LNCaP clone FGC (cell line): ENCODE results near the gene NMT2.
A peak's percentile ranks its signal among the peaks of the same experiment; 100 is the strongest.

Experiments
- DNase-seq: peaks from one replicate; pipeline ENCODE4 v3.0.0-alpha.2; 2011; ENCODE audit warnings: low read depth
- H3K4me3 ChIP-seq: 2 replicates; pipeline ENCODE4 v1.5.1; 2011; ENCODE audit warnings: mild to moderate bottlenecking, low read depth, low read length, control low read depth
- TF ChIP-seq, protein P1 (sequence below): IDR thresholded peaks from 2 replicates; pipeline ENCODE4 v1.5.1; 2012; ENCODE audit warnings: mild to moderate bottlenecking; ENCODE audit not compliant: control insufficient read depth, insufficient read depth; ENCODE audit errors: extremely low read depth

The NMT2 gene

DNA sequence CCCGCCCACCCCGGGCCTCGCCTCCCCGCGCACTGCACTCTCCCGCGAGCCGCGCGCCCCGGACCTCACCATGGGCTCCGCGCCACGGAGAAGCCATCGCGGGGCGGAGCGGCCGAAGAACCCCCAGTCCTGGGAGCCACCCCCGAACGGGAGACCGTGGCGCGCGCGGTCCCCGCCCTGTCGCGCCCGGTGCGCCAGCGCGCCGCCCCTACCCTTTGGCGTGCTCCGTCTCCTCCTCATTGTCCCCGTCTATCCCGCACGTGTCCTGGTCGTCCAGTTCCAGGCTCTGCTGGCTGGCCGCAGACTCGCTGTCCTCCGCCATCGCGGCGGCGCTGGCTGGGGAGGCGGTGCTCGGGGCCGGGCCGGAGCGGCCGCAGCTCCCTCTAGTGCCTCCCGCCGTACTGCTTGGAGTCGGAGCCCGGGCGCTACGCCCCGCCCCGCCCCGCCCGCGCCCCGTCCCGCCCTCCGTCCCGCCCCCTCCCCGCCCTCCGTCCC is at the start of gene NMT2:
NMT2 (minus strand) TSS at position 403 of the 495 bp plus-strand sequence; CDS start at position 322, 81 bp downstream.
- TF ChIP-seq, protein P1, sequence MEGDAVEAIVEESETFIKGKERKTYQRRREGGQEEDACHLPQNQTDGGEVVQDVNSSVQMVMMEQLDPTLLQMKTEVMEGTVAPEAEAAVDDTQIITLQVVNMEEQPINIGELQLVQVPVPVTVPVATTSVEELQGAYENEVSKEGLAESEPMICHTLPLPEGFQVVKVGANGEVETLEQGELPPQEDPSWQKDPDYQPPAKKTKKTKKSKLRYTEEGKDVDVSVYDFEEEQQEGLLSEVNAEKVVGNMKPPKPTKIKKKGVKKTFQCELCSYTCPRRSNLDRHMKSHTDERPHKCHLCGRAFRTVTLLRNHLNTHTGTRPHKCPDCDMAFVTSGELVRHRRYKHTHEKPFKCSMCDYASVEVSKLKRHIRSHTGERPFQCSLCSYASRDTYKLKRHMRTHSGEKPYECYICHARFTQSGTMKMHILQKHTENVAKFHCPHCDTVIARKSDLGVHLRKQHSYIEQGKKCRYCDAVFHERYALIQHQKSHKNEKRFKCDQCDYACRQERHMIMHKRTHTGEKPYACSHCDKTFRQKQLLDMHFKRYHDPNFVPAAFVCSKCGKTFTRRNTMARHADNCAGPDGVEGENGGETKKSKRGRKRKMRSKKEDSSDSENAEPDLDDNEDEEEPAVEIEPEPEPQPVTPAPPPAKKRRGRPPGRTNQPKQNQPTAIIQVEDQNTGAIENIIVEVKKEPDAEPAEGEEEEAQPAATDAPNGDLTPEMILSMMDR = peak; percentile 64
- peak within 1 kb of the TSS; percentile 81 for H3K4me3 ChIP-seq
- peak; percentile 26 for DNase-seq

DNA sequence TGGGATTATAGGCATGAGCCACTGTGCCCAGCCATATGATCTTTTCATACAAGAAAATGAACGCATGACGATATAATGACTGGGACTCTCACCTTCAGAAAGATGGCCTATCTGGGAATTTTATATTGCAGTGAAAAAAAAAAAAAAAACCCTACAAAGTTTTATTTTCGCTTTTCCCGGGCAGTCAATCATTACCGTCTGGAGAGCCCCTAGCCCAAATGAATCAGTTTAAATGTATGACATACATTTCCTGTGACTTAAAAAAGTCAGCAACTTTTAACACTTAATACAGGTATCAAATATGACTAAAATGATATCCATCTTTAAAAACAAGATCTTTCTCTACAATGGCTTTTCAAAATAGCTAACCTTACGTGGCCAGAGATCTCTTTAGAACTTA is 48.2 kb upstream of the NMT2 start:
- TF ChIP-seq, protein P1 = no peak
- no peak for DNase-seq
- H3K4me3 ChIP-seq = no peak overlapping the region

DNA sequence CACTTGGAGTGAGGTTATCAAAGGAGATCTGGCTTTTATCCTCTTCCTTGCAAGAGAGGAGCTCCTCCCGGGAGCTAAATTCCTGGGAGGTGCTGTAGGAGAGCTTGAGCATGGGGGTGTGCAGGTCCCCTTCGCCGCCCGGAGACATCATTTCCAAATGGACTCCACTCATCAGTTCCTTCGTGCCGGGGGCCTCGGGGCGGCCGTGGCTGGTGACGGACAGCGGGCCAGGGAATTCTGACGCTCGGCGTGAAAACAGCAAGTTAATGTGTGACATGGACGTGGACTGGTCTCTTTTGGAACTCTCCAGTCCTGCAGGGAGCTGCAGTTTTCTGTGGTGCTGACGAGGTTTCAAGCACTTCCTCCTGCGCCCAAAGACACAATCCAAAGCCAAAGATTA is 45.7 kb upstream of the NMT2 start:
- no peak for DNase-seq
- no peak overlapping the region for H3K4me3 ChIP-seq
- TF ChIP-seq, protein P1 = no peak

DNA sequence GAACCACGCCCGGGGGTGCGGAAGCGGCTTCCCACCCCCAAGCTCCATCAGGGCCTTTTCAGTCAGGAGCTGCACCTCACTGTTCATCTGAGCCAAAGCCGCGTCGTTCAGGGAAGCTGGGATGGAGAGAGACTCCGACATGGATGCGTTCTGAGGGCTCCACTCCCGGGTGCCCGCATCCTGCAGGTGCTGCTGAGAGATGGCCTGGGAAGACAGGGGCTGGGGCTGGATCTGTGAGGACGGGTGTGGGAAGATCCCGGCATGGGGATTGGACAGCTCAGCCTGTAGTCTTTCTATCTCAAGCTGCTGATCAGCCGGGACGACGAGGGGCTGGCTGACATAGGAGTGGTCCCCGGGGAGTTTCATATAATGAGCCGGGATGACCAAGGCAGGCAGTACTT is 45.0 kb upstream of the NMT2 start:
- TF ChIP-seq, protein P1 = no peak
- no peak overlapping the region for H3K4me3 ChIP-seq
- no peak for DNase-seq

DNA sequence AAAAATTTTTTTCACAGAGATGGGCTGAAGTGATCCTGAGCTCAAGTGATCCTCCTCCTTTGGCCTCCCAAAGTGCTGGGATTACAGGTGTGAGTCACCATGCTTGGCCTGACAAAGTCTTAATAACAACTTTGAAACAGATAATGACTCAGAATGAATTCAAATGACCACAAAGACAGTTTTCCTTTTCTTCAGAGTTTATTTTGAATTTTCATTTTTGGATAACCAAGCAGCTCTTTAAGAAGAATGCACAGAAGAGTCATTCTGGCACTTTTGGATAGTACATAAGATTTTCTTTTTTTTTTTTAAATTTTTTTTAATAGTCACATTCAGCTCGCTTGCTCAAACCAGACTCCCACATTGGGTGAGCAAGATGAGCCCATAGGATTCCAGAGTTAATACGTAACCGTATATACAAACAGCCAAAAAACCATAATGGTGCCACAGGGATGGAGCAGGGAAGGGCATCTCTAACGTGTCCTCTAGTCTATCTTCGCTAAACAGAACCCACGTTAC is 43.0 kb upstream of the NMT2 start:
- TF ChIP-seq, protein P1 = no peak
- no peak overlapping the region for H3K4me3 ChIP-seq
- DNase-seq = no peak

DNA sequence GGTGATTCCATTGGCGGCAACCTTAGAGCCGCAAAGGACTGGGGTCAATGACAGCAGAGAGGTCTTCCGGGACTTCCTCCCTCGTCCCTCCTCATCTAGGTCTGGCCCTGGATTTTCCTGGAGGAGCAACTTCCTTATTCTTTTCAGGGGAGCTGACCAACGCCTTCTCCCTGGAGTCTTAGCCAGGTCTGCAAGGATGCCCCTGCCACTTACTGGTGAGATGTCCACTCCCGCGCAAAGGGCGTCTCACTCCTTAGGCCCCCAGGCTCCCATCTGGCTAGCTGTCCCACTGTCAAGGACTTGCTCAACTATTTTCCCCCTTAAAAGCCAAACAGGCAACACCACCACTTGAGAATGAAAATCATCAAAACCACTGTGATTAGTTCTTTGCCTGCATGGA is 42.0 kb upstream of the NMT2 start:
- DNase-seq = no peak
- H3K4me3 ChIP-seq = no peak overlapping the region
- TF ChIP-seq, protein P1 = no peak

DNA sequence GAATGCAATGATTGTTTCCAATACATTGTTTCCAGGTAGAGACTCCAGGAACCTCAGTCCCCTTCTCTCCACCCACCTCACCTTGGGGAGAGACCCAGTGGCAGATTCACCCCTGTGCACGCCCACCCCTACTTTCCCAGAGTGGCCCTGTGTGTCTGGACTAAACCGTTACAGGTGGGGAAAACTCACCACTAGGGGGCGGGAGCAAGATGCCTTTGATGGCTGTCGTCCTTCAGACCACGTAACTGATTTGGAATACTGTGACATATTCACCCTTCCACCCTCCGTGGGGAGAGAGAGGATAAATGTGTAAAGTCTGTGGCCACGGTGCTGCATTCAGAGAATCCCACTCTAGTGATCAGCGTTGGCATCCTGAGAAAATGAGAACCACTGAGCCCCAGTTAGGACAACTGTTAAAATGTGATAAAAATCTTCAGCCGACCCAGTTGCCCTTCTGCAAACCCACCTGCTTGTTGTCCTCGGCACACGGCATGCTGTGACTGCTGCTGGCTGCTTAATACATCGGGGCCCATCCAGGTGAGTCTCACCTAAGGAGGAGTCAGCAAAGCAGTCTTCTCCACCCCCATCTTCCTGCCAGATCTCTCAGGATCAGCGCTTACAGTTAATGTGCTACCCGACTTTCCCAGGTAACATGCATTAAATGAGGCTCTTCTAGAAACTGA is 41.5 kb upstream of the NMT2 start:
- no peak overlapping the region for H3K4me3 ChIP-seq
- TF ChIP-seq, protein P1 = peak; percentile 87
- DNase-seq = peak; percentile 17
